OCI-LY3 (cell line): ENCODE measurements around the gene SWT1.

Experiments used
- CTCF ChIP-seq: fragments of 200-600, 300-600 bp; sonication (generic); IDR thresholded peaks from 2 replicates; pipeline ENCODE4 v1.5.1; 2014; ENCODE audit warnings: antibody characterized with exemption, low read length, low read depth
- EZH2phosphoT487 ChIP-seq: fragments of 200-600 bp; shearing (Covaris generic); IDR thresholded peaks from 2 replicates; pipeline ENCODE4 v1.6.1; 2018; ENCODE audit warnings: antibody characterized with exemption, mixed run types, low read depth

DNA sequence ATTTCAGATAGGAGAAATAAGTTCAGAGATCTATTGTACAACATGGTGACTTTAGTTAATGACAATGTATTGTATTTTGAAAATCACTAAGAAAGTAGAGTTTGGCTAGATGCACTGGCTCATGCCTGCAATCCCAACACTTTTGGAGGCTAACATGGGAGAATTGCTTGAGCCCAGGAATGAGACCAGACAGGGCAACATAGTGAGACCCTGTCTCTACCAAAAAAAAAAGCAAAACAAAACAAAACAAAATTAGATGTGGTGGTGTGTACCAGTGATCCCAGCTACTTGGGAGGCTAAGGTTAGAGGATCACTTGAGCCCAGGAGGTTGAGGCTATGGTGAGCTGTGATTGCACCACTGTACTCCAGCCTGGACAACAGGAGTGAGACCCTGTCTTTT lies 132.9 kb downstream of the SWT1 start:
- no peak for TF ChIP-seq CTCF
- no peak for TF ChIP-seq EZH2phosphoT487
